IMR-90 (cell line): ENCODE data around the gene ZNF554. TPM values are rescaled to one million over a fixed set of nuclear protein-coding genes. Genes with fewer than 3 reads are reported as not detected.

ENCODE experiments used
- ATAC-seq: fragments of 200-7000 bp; cut with Tn5 transposase; 2 replicates; pipeline ENCODE4 v1.9.1; 2020; ENCODE audit warnings: low read depth, mild to moderate bottlenecking, moderate library complexity
- BruUV-seq: library from RNA; stranded (reverse); fragments of 400-500 nt; replicated peaks from 2 replicates; lab custom pipeline; 2021; lab: Mats Ljungman, UMichigan
- CTCF ChIA-PET: fragments of 300-600 bp; formaldehyde crosslinking; extraction: SDS; loops from one replicate; lab custom pipeline; 2021; ENCODE audit warnings: antibody characterized with exemption; lab: Yijun Ruan, JAX
- POLR2A ChIA-PET: fragments of 300-600 bp; sonication (Branson Sonifier 250); formaldehyde crosslinking; loops from one replicate; lab custom pipeline; 2022; ENCODE audit warnings: antibody characterized with exemption; ENCODE audit not compliant: unreplicated experiment; lab: Charles Lee
- DNase-seq: peaks from one replicate; pipeline ENCODE4 v3.0.0; 2013
- H2AFZ ChIP-seq: replicated peaks from 2 replicates; pipeline ENCODE3; 2013; ENCODE audit warnings: low read length, mild to moderate bottlenecking; ENCODE audit not compliant: poor library complexity
- H2AK5ac ChIP-seq: 2 replicates; pipeline ENCODE4 v1.6.1; 2013; ENCODE audit warnings: low read depth, low read length, inconsistent platforms
- H2AK9ac ChIP-seq: replicated peaks from 2 replicates; pipeline ENCODE3; 2013; ENCODE audit warnings: mild to moderate bottlenecking, low read depth, low read length, moderate library complexity; ENCODE audit not compliant: poor library complexity
- H2BK120ac ChIP-seq: 2 replicates; pipeline ENCODE4 v1.6.1; 2013; ENCODE audit warnings: low read depth, low read length, inconsistent platforms
- H2BK15ac ChIP-seq: 3 replicates; pipeline ENCODE4 v1.6.1; 2013; ENCODE audit warnings: low read depth, low read length, inconsistent platforms
- H2BK20ac ChIP-seq: 2 replicates; pipeline ENCODE4 v1.6.1; 2013; ENCODE audit warnings: low read depth, mild to moderate bottlenecking, inconsistent platforms, low read length, moderate library complexity
- H2BK5ac ChIP-seq: 2 replicates; pipeline ENCODE4 v1.6.1; 2013; ENCODE audit warnings: mild to moderate bottlenecking, low read depth, low read length, inconsistent platforms; ENCODE audit not compliant: poor library complexity, severe bottlenecking
- H3K14ac ChIP-seq: replicated peaks from 2 replicates; pipeline ENCODE4 v1.6.1; 2013; ENCODE audit warnings: low read depth, low read length, inconsistent platforms
- H3K18ac ChIP-seq: 2 replicates; pipeline ENCODE4 v1.6.1; 2013; ENCODE audit warnings: low read depth, low read length, control low read depth
- H3K23ac ChIP-seq: 2 replicates; pipeline ENCODE4 v1.6.1; 2013; ENCODE audit warnings: low read depth, low read length, inconsistent platforms
- H3K27ac ChIP-seq: 2 replicates; pipeline ENCODE4 v1.5.1; 2013; ENCODE audit warnings: mild to moderate bottlenecking, control low read depth, low read length; ENCODE audit not compliant: insufficient read depth
- H3K27me3 ChIP-seq: 2 replicates; pipeline ENCODE4 v1.6.1; 2013; ENCODE audit warnings: low read length; ENCODE audit not compliant: control insufficient read depth, insufficient read depth
- H3K36me3 ChIP-seq: 2 replicates; pipeline ENCODE4 v1.6.1; 2013; ENCODE audit warnings: low read length, mixed read lengths; ENCODE audit not compliant: control insufficient read depth, insufficient read depth
- H3K4ac ChIP-seq: 2 replicates; pipeline ENCODE4 v1.6.1; 2013; ENCODE audit warnings: low read depth, low read length, inconsistent platforms
- H3K4me1 ChIP-seq: 2 replicates; pipeline ENCODE4 v1.6.1; 2013; ENCODE audit warnings: low read length, mixed read lengths; ENCODE audit not compliant: control insufficient read depth, insufficient read depth
- H3K4me2 ChIP-seq: 2 replicates; pipeline ENCODE4 v1.6.1; 2013; ENCODE audit warnings: low read depth, mild to moderate bottlenecking, control low read depth, low read length, moderate library complexity
- H3K4me3 ChIP-seq: 2 replicates; pipeline ENCODE4 v1.5.1; 2013; ENCODE audit warnings: low read depth, mild to moderate bottlenecking, control low read depth, low read length, moderate library complexity; ENCODE audit not compliant: insufficient read depth
- H3K56ac ChIP-seq: 2 replicates; pipeline ENCODE4 v1.6.1; 2013; ENCODE audit warnings: low read length, inconsistent platforms; ENCODE audit not compliant: insufficient read depth; ENCODE audit errors: extremely low read depth
- H3K79me1 ChIP-seq, 2 experiments: 2 replicates each; pipeline ENCODE4 v1.6.1; 2013; ENCODE audit warnings: low read length in 2 of 2, inconsistent platforms in 1 of 2, low read depth in 1 of 2
- H3K9ac ChIP-seq: 2 replicates; pipeline ENCODE4 v1.6.1; 2013; ENCODE audit warnings: low read depth, low read length, control low read depth
- H3K9me1 ChIP-seq: 2 replicates; pipeline ENCODE4 v1.6.1; 2013; ENCODE audit warnings: low read length, inconsistent platforms; ENCODE audit not compliant: insufficient read depth
- H3K9me3 ChIP-seq: 2 replicates; pipeline ENCODE4 v1.6.1; 2013; ENCODE audit warnings: low read length; ENCODE audit not compliant: control insufficient read depth, insufficient read depth
- H4K20me1 ChIP-seq: 2 replicates; pipeline ENCODE4 v1.6.1; 2013; ENCODE audit warnings: low read length, inconsistent platforms; ENCODE audit not compliant: insufficient read depth
- H4K5ac ChIP-seq: 2 replicates; pipeline ENCODE4 v1.6.1; 2013; ENCODE audit warnings: mild to moderate bottlenecking, low read depth, low read length, control low read depth
- H4K8ac ChIP-seq, 2 experiments: 2 replicates each; pipeline ENCODE4 v1.6.1; 2013; ENCODE audit warnings: low read depth in 2 of 2, low read length in 2 of 2, control low read depth in 1 of 2, inconsistent platforms in 1 of 2
- H4K91ac ChIP-seq: 2 replicates; pipeline ENCODE4 v1.6.1; 2013; ENCODE audit warnings: low read depth, low read length, inconsistent platforms; ENCODE audit not compliant: insufficient read depth
- BHLHE40 ChIP-seq: fragments of 150-350 bp; IDR thresholded peaks from 2 replicates; pipeline ENCODE4 v1.6.1; 2016; ENCODE audit warnings: mild to moderate bottlenecking, low read depth, low read length
- CEBPB ChIP-seq: IDR thresholded peaks from 2 replicates; pipeline ENCODE4 v1.6.1; 2012; ENCODE audit warnings: low read depth, low read length, improper control_type of control experiment
- CHD1 ChIP-seq: IDR thresholded peaks from 2 replicates; pipeline ENCODE4 v1.6.1; 2012; ENCODE audit warnings: low read depth, low read length, improper control_type of control experiment
- FOS ChIP-seq: fragments of 150-350 bp; IDR thresholded peaks from 2 replicates; pipeline ENCODE4 v1.6.1; 2016; ENCODE audit warnings: low read depth, low read length
- MAZ ChIP-seq: IDR thresholded peaks from 2 replicates; pipeline ENCODE4 v1.6.1; 2012; ENCODE audit warnings: low read depth, mild to moderate bottlenecking, low read length, improper control_type of control experiment, moderate library complexity, borderline replicate concordance
- MXI1 ChIP-seq: IDR thresholded peaks from 2 replicates; pipeline ENCODE4 v1.6.1; 2012; ENCODE audit warnings: low read depth, mild to moderate bottlenecking, low read length, moderate library complexity, borderline replicate concordance
- NFE2L2 ChIP-seq: fragments of 150-350 bp; IDR thresholded peaks from 2 replicates; pipeline ENCODE4 v1.6.1; 2016; ENCODE audit warnings: low read depth, mild to moderate bottlenecking, low read length
- RAD21 ChIP-seq: IDR thresholded peaks from 2 replicates; pipeline ENCODE4 v1.6.1; 2012; ENCODE audit warnings: low read length, improper control_type of control experiment
- SMC3 ChIP-seq: fragments of 150-350 bp; IDR thresholded peaks from 2 replicates; pipeline ENCODE4 v1.6.1; 2016; ENCODE audit warnings: low read depth, mild to moderate bottlenecking, antibody characterized with exemption, low read length, moderate library complexity
- WGBS, 2 experiments: methylation state at CpG; one replicate each; pipeline versions ENCODE4 v1.1.5 to v1.1.7; 2013; ENCODE audit warnings: missing lambda C conversion rate in 2 of 2; ENCODE audit not compliant: insufficient read length in 1 of 2; ENCODE audit errors: extremely low coverage in 2 of 2; 5-methylcytosine and 5-hydroxymethylcytosine counted together
- dilution Hi-C: fragments of 300-500 bp; cut with HindIII; formaldehyde crosslinking; loops from one replicate; pipeline ENCODE4 v1.14.3; 2018; ENCODE audit warnings: low sequenced_read_pairs; ENCODE audit not compliant: unreplicated experiment
- in situ Hi-C: fragments of 300-500 bp; cut with MboI; formaldehyde crosslinking; loops from 3 replicates; pipeline ENCODE4 v1.14.3; 2019; ENCODE audit warnings: low sequenced_read_pairs, inconsistent platforms, mixed read lengths
- intact Hi-C: fragments of 100-400 bp; cut with micrococcal nuclease; formaldehyde crosslinking; loops from 2 replicates; pipeline ENCODE4 v1.10.0; 2022
- polyA plus RNA-seq, 3 experiments: library from polyadenylated mRNA; depleted of rRNA; stranded (reverse); fragments of >200 nt; gene quantifications; 2 replicates each; pipeline ENCODE4 v1.2.3, GENCODE V29; 2012; ENCODE audit warnings: low replicate concordance in 1 of 3
- total RNA-seq: library from RNA; depleted of rRNA; stranded (reverse); fragments of >200 nt; gene quantifications from 2 replicates; pipeline ENCODE4 v1.2.3, GENCODE V29; 2012

The ZNF554 gene
- total and polyA plus RNA-seq, 2 of the 4 experiments (the other 2 are of a cell fraction), result 1.5 to 3.0 TPM

DNA sequence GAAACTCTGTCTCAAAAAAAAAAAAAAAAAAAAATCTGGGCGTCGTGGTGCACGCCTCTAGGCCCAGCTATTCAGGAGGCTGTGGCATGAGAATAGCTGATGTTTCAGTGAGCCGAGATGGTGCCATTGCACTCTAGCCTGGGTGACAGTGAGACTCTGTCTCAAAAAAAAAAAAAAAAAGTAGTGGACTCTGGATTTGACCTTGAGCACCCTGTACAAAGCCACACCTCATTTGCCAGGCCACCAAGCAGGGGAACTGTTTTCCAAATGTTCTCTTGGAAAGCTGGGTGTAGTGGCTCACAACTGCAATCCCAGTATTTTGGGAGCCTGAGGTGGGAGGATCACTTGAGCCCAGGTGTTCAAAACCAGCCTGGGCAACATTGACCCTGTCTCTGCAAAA is 17.8 kb downstream of the ZNF554 start:
- Histone ChIP-seq H3K56ac (no peak overlapping the region), H3K79me1 (peaks cover 3 to 8% of the 10 kb centered on the region in 2 experiments; a peak in 2 of 4 replicates), H3K27me3 (no peaks in the 10 kb centered on the region), H2BK120ac (no peak overlapping the region), H2BK5ac (no peak overlapping the region), H4K91ac (no peak overlapping the region), H3K36me3 (peaks cover 25% of the 10 kb centered on the region), H3K9me1 (no peaks in the 10 kb centered on the region), H3K4ac (no peak overlapping the region), H2AFZ (no peak overlapping the region), H4K20me1 (no peaks in the 10 kb centered on the region), H3K18ac (no peak overlapping the region), H3K4me1 (peaks cover 2% of the 10 kb centered on the region), H4K8ac (no peak overlapping the region), H3K4me2 (no peak overlapping the region), H3K23ac (no peak overlapping the region), H3K9me3 (peaks cover 44% of the 10 kb centered on the region), H3K27ac (no peak overlapping the region), H3K9ac (no peak overlapping the region), H3K14ac (no peak overlapping the region), H2BK15ac (no peak overlapping the region), H4K5ac (no peak overlapping the region), H2BK20ac (no peak overlapping the region), H3K4me3 (no peak overlapping the region), H2AK9ac (no peak overlapping the region), H2AK5ac (no peak overlapping the region)
- WGBS, 2 experiments, result no CpG with 5 or more reads among the region's 4 CpGs
- POLR2A ChIA-PET, result no interaction called here
- BruUV-seq, result no TSS peak
- dilution Hi-C loops (no loop called here), in situ Hi-C loops (no loop called here), intact Hi-C loops (no loop called here)
- DNase-seq, result no peak
- no peak for ATAC-seq
- CTCF ChIA-PET, result no interaction called here
- TF ChIP-seq BHLHE40 (no peak), FOS (no peak), CHD1 (no peak), CEBPB (no peak), MXI1 (no peak), RAD21 (no peak), SMC3 (no peak), NFE2L2 (no peak), MAZ (no peak)
